22Rv1 (cell line): Measurements from ENCODE around the gene SFR1.

Experiments used
- ZFX ChIP-seq: fragments of 450-650 bp; IDR thresholded peaks from 2 replicates; pipeline ENCODE4 v1.6.1; 2017; ENCODE audit warnings: antibody characterized with exemption, borderline replicate concordance
- TF ChIP-seq, protein P1 (sequence below): fragments of 450-650 bp; IDR thresholded peaks from 2 replicates; pipeline ENCODE4 v1.5.1; 2017; ENCODE audit warnings: mild to moderate bottlenecking

DNA sequence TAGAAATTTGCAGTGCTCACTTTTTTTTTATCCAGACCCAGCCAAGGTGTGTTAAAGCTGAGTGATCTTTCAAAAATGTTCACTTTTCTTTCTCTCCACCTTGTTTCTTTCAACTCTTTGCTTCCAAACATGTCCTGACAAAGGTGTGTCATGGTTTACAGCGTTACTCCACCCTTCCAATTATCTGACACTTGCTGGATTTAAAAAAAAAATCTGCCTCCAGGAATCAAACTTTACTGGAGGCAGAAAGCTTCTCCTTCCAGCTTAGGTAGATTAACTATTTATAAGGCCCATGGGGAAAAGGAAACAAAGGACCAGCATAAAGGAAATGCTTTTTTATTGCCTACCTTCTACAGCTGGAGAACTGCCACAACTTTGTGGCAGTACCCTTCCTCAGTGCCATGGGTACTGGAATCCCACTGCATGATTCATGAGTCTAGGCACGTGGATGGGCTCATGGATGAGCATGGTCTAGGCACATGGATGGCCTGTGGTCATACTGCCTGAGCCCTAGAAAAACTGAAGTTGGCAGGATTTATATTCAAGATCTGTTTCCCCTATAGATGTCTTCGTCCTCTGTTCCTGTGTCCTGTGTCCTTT, 36.1 kb upstream of the SFR1 start, which contains the start of gene COL17A1:
- TF ChIP-seq, protein P1, sequence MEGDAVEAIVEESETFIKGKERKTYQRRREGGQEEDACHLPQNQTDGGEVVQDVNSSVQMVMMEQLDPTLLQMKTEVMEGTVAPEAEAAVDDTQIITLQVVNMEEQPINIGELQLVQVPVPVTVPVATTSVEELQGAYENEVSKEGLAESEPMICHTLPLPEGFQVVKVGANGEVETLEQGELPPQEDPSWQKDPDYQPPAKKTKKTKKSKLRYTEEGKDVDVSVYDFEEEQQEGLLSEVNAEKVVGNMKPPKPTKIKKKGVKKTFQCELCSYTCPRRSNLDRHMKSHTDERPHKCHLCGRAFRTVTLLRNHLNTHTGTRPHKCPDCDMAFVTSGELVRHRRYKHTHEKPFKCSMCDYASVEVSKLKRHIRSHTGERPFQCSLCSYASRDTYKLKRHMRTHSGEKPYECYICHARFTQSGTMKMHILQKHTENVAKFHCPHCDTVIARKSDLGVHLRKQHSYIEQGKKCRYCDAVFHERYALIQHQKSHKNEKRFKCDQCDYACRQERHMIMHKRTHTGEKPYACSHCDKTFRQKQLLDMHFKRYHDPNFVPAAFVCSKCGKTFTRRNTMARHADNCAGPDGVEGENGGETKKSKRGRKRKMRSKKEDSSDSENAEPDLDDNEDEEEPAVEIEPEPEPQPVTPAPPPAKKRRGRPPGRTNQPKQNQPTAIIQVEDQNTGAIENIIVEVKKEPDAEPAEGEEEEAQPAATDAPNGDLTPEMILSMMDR: no peak
- TF ChIP-seq ZFX: no peak
